Activated CD8-positive, alpha-beta T cell treated with anti-CD3 and anti-CD28 coated beads for 36 hours (primary cell): ENCODE results near the gene SCFD2. TPM values are rescaled to one million over a fixed set of nuclear protein-coding genes. Genes with fewer than 3 reads are reported as not detected.

Source experiments
- ATAC-seq: fragments of 200-7000 bp; cut with Tn5 transposase; one replicate; pipeline ENCODE4 v1.10.0; 2021; ENCODE audit warnings: mild to moderate bottlenecking, moderate library complexity
- CTCF ChIA-PET: fragments of 350-600 bp; sonication (Branson Sonifier 250); formaldehyde crosslinking; loops from one replicate; lab custom pipeline; 2021; ENCODE audit warnings: antibody characterized with exemption; lab: Charles Lee
- POLR2A ChIA-PET: fragments of 350-600 bp; sonication (Branson Sonifier 250); formaldehyde crosslinking; loops from one replicate; lab custom pipeline; 2021; ENCODE audit warnings: antibody characterized with exemption; lab: Charles Lee
- DNase-seq: peaks from one replicate; pipeline ENCODE4 v3.0.0-alpha.2; 2020
- H3K27ac Mint-ChIP-seq: one replicate; pipeline ENCODE4 v1.8.0; 2021; ENCODE audit warnings: mild to moderate bottlenecking, mixed read lengths
- H3K27me3 Mint-ChIP-seq: one replicate; pipeline ENCODE4 v1.8.0; 2021; ENCODE audit warnings: mixed read lengths
- H3K36me3 Mint-ChIP-seq: one replicate; pipeline ENCODE4 v1.8.0; 2021; ENCODE audit warnings: low read depth, mixed read lengths
- H3K4me1 Mint-ChIP-seq: one replicate; pipeline ENCODE4 v1.8.0; 2021; ENCODE audit warnings: low read depth, mixed read lengths
- H3K4me3 Mint-ChIP-seq: one replicate; pipeline ENCODE4 v1.8.0; 2021; ENCODE audit warnings: mild to moderate bottlenecking, moderate library complexity, mixed read lengths
- H3K9me3 Mint-ChIP-seq: one replicate; pipeline ENCODE4 v1.8.0; 2021; ENCODE audit warnings: mixed read lengths
- intact Hi-C: fragments of 100-400 bp; cut with micrococcal nuclease; formaldehyde crosslinking; loops from one replicate; pipeline ENCODE4 v1.10.0; 2022
- total RNA-seq, 2 experiments: library from RNA; stranded (reverse); gene quantifications; one replicate each; pipeline ENCODE4 v1.2.3, GENCODE V29; 2021
- TF ChIP-seq, protein P1 (sequence below): fragments of 200-600 bp; IDR thresholded peaks from one replicate; pipeline ENCODE4 v1.8.0; 2022; ENCODE audit warnings: antibody characterized with exemption, mild to moderate bottlenecking

Gene SCFD2
- total RNA-seq, 2 experiments from 2014 or later = 21.4 to 22.1 TPM

GRCh38 chr4:52949336-52949735 is 416.5 kb downstream of the SCFD2 start:
- CTCF ChIA-PET = no interaction called here
- H3K4me1 Mint-ChIP-seq = no peaks in the 10 kb centered on the region

GRCh38 chr4:52948057-52948423 is 417.8 kb downstream of the SCFD2 start:
- peaks cover 3% of the 10 kb centered on the region for H3K36me3 Mint-ChIP-seq
- no peak overlapping the region for H3K4me3 Mint-ChIP-seq
- no peak overlapping the region for H3K27ac Mint-ChIP-seq
- TF ChIP-seq, protein P1, sequence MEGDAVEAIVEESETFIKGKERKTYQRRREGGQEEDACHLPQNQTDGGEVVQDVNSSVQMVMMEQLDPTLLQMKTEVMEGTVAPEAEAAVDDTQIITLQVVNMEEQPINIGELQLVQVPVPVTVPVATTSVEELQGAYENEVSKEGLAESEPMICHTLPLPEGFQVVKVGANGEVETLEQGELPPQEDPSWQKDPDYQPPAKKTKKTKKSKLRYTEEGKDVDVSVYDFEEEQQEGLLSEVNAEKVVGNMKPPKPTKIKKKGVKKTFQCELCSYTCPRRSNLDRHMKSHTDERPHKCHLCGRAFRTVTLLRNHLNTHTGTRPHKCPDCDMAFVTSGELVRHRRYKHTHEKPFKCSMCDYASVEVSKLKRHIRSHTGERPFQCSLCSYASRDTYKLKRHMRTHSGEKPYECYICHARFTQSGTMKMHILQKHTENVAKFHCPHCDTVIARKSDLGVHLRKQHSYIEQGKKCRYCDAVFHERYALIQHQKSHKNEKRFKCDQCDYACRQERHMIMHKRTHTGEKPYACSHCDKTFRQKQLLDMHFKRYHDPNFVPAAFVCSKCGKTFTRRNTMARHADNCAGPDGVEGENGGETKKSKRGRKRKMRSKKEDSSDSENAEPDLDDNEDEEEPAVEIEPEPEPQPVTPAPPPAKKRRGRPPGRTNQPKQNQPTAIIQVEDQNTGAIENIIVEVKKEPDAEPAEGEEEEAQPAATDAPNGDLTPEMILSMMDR = no peak
- ChIA-PET CTCF (no interaction called here), POLR2A (interaction anchor here (0.7 kb wide), 1 partner anchor 443 kb away, joined by 3 read pairs; no protein-coding TSS in a partner anchor)
- intact Hi-C loops = no loop called here
- ATAC-seq (no peak), DNase-seq (no peak)
- no peaks in the 10 kb centered on the region for H3K4me1 Mint-ChIP-seq
- H3K9me3 Mint-ChIP-seq = no peaks in the 10 kb centered on the region
- H3K27me3 Mint-ChIP-seq = no peaks in the 10 kb centered on the region

More at GRCh38 chr4:52949336-52949735, 416.5 kb downstream of the SCFD2 start:
- DNase-seq (no peak), ATAC-seq (no peak)
- H3K27me3 Mint-ChIP-seq = no peaks in the 10 kb centered on the region
- intact Hi-C loops = no loop called here
- H3K36me3 Mint-ChIP-seq = peaks cover 3% of the 10 kb centered on the region
- H3K9me3 Mint-ChIP-seq = no peaks in the 10 kb centered on the region
- H3K4me3 Mint-ChIP-seq = no peak overlapping the region
- H3K27ac Mint-ChIP-seq = no peak overlapping the region
- POLR2A ChIA-PET = no interaction called here
- TF ChIP-seq, protein P1 = no peak

DNA sequence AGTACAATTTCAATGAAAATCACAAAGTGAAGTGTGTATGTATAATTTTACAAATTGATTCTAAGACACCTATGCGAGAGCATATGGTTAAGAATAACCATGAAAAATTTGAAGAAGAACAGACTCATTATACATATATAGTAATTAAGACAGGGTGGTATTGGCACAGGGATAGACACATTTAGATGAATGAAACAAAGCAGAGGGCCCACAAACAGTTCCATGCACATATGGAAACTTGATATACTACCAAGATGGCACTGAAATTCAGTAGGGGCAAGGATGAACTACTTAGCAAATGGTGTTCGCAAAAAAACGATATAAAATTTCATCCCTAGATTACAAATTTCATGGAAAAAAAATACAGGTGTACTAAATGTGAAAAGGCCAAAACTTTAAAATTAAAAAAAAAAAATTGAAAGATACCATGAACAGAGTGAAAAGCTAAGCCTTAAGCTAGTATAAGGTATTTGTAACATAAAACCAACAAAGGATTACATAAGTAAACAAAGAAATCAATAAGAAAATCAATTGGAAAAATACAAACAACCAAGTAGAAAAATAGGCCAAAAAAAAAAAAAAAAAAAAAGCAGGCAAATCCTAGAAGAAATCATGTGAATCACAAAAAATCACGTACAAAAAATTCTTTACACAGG is 418.3 kb downstream of the SCFD2 start:
- H3K27me3 Mint-ChIP-seq = no peaks in the 10 kb centered on the region
- TF ChIP-seq, protein P1 = no peak
- DNase-seq = no peak
- no peaks in the 10 kb centered on the region for H3K4me1 Mint-ChIP-seq
- ChIA-PET CTCF (no interaction called here), POLR2A (interaction anchor here (0.7 kb wide), 1 partner anchor 444 kb away, joined by 3 read pairs; no protein-coding TSS in a partner anchor)
- H3K36me3 Mint-ChIP-seq = peaks cover 3% of the 10 kb centered on the region
- H3K4me3 Mint-ChIP-seq = no peak overlapping the region
- intact Hi-C loops = no loop called here
- ATAC-seq = no peak
- no peak overlapping the region for H3K27ac Mint-ChIP-seq
- H3K9me3 Mint-ChIP-seq = no peaks in the 10 kb centered on the region

GRCh38 chr4:52946855-52947254 is 419.0 kb downstream of the SCFD2 start:
- H3K4me3 Mint-ChIP-seq = no peak overlapping the region
- ChIA-PET POLR2A (no interaction called here), CTCF (no interaction called here)
- no peak overlapping the region for H3K27ac Mint-ChIP-seq
- H3K27me3 Mint-ChIP-seq = no peaks in the 10 kb centered on the region
- no peaks in the 10 kb centered on the region for H3K9me3 Mint-ChIP-seq
- intact Hi-C loops = no loop called here
- ATAC-seq (no peak), DNase-seq (no peak)
- no peaks in the 10 kb centered on the region for H3K4me1 Mint-ChIP-seq
- TF ChIP-seq, protein P1 = no peak
- H3K36me3 Mint-ChIP-seq = peaks cover 3% of the 10 kb centered on the region

DNA sequence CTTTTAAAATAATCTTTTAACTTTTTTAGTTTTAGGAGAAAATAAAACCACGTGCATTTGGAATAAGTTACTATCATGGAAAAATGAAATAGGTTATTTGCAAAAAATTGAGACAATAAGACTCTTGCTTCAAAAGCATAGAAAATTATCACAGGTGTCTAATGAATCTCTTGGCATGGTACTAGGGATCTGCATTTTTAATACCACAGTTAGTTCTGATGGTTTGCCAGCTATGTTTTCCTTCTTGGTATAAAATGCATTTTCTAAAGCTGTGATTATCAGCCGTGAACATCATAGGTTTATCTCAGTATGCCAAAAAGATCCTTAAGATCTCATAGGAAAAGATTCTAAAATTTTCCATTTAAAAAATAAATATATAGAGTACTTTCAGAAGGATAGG is 419.9 kb downstream of the SCFD2 start:
- no peaks in the 10 kb centered on the region for H3K9me3 Mint-ChIP-seq
- POLR2A ChIA-PET = no interaction called here

More for the DNA sequence above, 419.9 kb downstream of the SCFD2 start:
- no peak overlapping the region for H3K27ac Mint-ChIP-seq
- ATAC-seq = no peak
- no peaks in the 10 kb centered on the region for H3K27me3 Mint-ChIP-seq
- CTCF ChIA-PET = no interaction called here
- no peaks in the 10 kb centered on the region for H3K4me1 Mint-ChIP-seq
- TF ChIP-seq, protein P1 = no peak
- peaks cover 3% of the 10 kb centered on the region for H3K36me3 Mint-ChIP-seq
- DNase-seq = no peak
- intact Hi-C loops = no loop called here
- H3K4me3 Mint-ChIP-seq = no peak overlapping the region
